GM12801 (cell line): Measurements from ENCODE around the gene TBC1D4.

Experiments
- TF ChIP-seq, protein P1 (sequence below): IDR thresholded peaks from one replicate; pipeline ENCODE4 v1.5.1; 2011; ENCODE audit warnings: control low read depth; ENCODE audit not compliant: insufficient read length; ENCODE audit errors: extremely low read depth

The TBC1D4 gene

DNA sequence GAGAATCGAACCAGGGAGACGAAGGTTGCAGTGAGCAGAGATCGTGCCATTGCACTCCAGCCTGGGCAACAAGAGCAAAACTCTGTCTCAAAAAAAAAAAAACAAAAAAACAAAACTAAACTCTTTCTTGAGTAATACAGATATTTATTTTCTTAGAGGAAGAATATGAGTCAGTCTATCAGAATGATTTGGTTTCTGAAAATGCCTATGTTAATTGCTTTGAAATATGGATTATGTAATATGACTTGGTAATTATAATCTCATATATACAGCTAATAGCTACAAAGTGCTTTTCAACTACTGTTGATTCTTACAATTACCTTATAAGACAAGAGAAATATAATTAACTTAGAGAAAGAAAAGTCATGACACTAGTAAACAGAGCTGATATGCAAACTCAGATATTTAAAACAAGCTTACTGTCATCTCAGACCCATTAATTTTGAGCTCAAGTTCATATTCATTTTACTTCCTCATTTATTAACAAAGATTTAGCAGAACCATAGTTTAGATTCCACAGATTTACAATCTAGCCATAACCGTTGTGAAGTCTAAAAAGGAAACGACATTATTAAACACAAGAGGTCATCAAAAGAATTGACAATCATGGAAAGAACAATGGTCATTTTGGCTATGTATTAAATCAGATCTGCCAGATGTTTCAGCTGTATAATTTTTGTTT lies 88.0 kb downstream of the TBC1D4 start:
- TF ChIP-seq, protein P1, sequence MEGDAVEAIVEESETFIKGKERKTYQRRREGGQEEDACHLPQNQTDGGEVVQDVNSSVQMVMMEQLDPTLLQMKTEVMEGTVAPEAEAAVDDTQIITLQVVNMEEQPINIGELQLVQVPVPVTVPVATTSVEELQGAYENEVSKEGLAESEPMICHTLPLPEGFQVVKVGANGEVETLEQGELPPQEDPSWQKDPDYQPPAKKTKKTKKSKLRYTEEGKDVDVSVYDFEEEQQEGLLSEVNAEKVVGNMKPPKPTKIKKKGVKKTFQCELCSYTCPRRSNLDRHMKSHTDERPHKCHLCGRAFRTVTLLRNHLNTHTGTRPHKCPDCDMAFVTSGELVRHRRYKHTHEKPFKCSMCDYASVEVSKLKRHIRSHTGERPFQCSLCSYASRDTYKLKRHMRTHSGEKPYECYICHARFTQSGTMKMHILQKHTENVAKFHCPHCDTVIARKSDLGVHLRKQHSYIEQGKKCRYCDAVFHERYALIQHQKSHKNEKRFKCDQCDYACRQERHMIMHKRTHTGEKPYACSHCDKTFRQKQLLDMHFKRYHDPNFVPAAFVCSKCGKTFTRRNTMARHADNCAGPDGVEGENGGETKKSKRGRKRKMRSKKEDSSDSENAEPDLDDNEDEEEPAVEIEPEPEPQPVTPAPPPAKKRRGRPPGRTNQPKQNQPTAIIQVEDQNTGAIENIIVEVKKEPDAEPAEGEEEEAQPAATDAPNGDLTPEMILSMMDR = no peak

DNA sequence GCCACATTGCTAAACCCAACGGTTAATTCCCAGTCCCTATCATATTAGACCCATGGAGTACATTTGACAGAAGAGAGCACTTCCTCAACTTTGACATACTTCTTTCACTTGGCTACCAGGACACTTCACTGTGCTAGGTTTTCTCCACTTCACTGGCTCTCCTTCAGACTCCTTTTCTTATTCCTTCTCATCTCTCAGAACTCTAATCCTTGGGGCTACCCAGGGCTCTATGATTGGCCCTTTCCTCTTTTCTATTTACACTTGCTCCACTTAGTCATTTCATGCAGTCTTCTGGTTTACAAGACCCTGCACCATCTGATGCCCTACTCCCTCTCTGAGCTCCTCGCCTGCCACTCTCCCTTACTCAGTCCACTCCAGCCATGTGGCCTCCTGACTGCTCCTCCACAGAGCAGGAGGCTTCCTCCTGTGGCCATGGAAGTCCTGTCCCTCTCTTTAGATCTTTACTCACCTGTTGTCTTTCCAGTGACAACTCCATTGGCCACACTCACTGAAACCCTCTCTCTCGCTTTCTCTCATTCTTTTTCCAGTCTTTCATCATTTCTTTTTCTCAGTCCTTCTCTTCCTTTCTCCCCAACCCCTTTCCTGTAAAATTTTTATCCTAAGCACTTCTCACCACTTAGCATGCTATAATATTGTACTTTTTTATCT lies 90.4 kb downstream of the TBC1D4 start:
- TF ChIP-seq, protein P1 = no peak

DNA sequence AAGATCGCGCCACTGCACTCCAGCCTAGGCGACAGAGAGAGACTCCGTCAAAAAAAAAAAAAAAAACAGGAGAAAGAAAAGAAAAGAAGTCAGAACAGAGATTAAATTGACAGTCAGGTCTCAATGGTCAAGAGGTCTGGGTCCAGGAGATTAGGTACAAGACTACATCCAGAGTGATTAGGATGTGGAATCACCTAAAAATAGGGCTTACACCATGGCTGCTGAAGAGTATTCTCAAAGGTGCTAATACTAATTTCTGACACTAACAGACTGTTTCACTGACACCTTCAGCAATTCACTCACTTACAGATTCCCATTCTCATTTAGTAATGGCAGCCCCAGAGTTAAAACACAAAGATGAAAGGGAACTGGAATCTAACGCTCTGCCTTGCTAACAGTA lies 91.7 kb downstream of the TBC1D4 start:
- TF ChIP-seq, protein P1 = no peak

DNA sequence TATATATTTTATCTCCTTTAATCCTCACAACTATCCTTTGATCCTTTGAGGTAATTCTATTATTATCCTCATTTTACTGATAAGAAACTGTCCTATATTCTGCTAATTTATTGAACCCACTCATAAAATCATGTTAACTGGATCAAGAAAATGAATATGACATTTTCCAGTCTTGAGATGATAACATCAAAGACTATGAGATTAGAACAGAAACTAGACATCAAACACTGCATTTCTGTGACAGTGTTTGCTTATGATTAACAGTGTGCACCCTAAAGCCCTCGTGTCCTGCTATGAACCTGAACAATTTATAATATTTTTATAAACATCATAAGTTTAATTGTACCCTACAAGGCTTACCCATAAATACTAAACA lies 96.3 kb downstream of the TBC1D4 start:
- TF ChIP-seq, protein P1 = no peak

GRCh38 chr13:75384879-75385707 lies 96.9 kb downstream of the TBC1D4 start:
- TF ChIP-seq, protein P1 = no peak

GRCh38 chr13:75383064-75383715 lies 98.8 kb downstream of the TBC1D4 start:
- TF ChIP-seq, protein P1 = no peak

- TF ChIP-seq, protein P1 = no peak
These were observed 103.7 kb downstream of the TBC1D4 start for GRCh38 chr13:75378301-75378700.
